DLD1 (cell line): ENCODE data around the gene GAD1.

Experiments
- in situ Hi-C: cut with HindIII; loops from 2 replicates; pipeline ENCODE4 v1.10.0; 2017; ENCODE audit warnings: low sequenced_read_pairs

The GAD1 gene

GRCh38 chr2:170887496-170887895 lies 70.8 kb downstream of the GAD1 start:
- in situ Hi-C loops: no loop called here

- in situ Hi-C loops: no loop called here
Measured at GRCh38 chr2:170887896-170888295, 71.2 kb downstream of the GAD1 start.

- in situ Hi-C loops: no loop called here
Measured at GRCh38 chr2:170891893-170892292, 75.2 kb downstream of the GAD1 start.

GRCh38 chr2:170892391-170892951 lies 75.8 kb downstream of the GAD1 start:
- in situ Hi-C loops: no loop called here

GRCh38 chr2:170895023-170895757 lies 78.5 kb downstream of the GAD1 start:
- in situ Hi-C loops: no loop called here

- in situ Hi-C loops: no loop called here
Measured at GRCh38 chr2:170896622-170897021, 79.9 kb downstream of the GAD1 start.

GRCh38 chr2:170897108-170897507 lies 80.4 kb downstream of the GAD1 start:
- in situ Hi-C loops: no loop called here

- in situ Hi-C loops: no loop called here
Measured at GRCh38 chr2:170905864-170906263, 89.2 kb downstream of the GAD1 start.
